ENCODE data around the gene CCDC141. TPM values are rescaled to one million over a fixed set of nuclear protein-coding genes. Genes with fewer than 3 reads are reported as not detected.

The CCDC141 gene
- polyA plus RNA-seq, 3 donors from 2014 or later, result 0.69 to 1.5 TPM; not detected in 1

GRCh38 chr2:178827739-178828485 is 222.0 kb downstream of the CCDC141 start:
- Mint-ChIP-seq H3K27ac (no peak overlapping the region), H3K4me1 (no peaks in the 10 kb centered on the region), H3K27me3 (ENCODE audit: low read depth in 3 of 3) (peaks cover 0 to 7% (median 0%) of the 10 kb centered on the region in 3 donors)

GRCh38 chr2:178827111-178827510 is 222.8 kb downstream of the CCDC141 start:
- H3K9me3 Mint-ChIP-seq, result peaks cover 0 to 3% (median 0%) of the 10 kb centered on the region in 6 donors
- no peak overlapping the region for H3K27ac Mint-ChIP-seq

More at GRCh38 chr2:178827739-178828485, 222.0 kb downstream of the CCDC141 start:
- DNase-seq, result no peak
- Mint-ChIP-seq H3K36me3 (no peaks in the 10 kb centered on the region), H3K4me3 (no peak overlapping the region), H3K9me3 (peaks cover 0 to 3% (median 0%) of the 10 kb centered on the region in 6 donors)

GRCh38 chr2:178825183-178825582 is 224.8 kb downstream of the CCDC141 start:
- no peak for DNase-seq
- Mint-ChIP-seq H3K4me1 (peaks cover under 1 to 10% of the 10 kb centered on the region in 2 donors), H3K27me3 (ENCODE audit: low read depth in 3 of 3) (peaks cover 0 to 4% (median 0%) of the 10 kb centered on the region in 3 donors), H3K36me3 (no peaks in the 10 kb centered on the region), H3K9me3 (peaks cover 0 to 3% (median 0%) of the 10 kb centered on the region in 6 donors), H3K4me3 (no peak overlapping the region), H3K27ac (no peak overlapping the region)

More at GRCh38 chr2:178827111-178827510, 222.8 kb downstream of the CCDC141 start:
- Mint-ChIP-seq H3K36me3 (no peaks in the 10 kb centered on the region), H3K4me3 (no peak overlapping the region), H3K4me1 (no peaks in the 10 kb centered on the region), H3K27me3 (ENCODE audit: low read depth in 3 of 3) (peaks cover 0 to 7% (median 0%) of the 10 kb centered on the region in 3 donors)
- no peak for DNase-seq

- H3K4me3 Mint-ChIP-seq, result no peak overlapping the region
Observed at GRCh38 chr2:178824181-178824580, 225.8 kb downstream of the CCDC141 start.

GRCh38 chr2:178819992-178820391 is 229.9 kb downstream of the CCDC141 start:
- Mint-ChIP-seq H3K4me3 (peak overlapping the region; percentile 10 to 78 (median 59)), H3K27me3 (ENCODE audit: low read depth in 3 of 3) (no peaks in the 10 kb centered on the region), H3K9me3 (no peaks in the 10 kb centered on the region), H3K36me3 (no peaks in the 10 kb centered on the region), H3K4me1 (peaks cover 4 to 27% of the 10 kb centered on the region in 2 donors), H3K27ac (peak overlapping the region in 4 of 6 donors; percentile 6 to 75 (median 25))
- peak; percentile 15 to 24 (median 19) for DNase-seq

More at GRCh38 chr2:178824181-178824580, 225.8 kb downstream of the CCDC141 start:
- H3K9me3 Mint-ChIP-seq, result peaks cover 0 to 3% (median 0%) of the 10 kb centered on the region in 6 donors
- H3K27ac Mint-ChIP-seq, result no peak overlapping the region
- H3K36me3 Mint-ChIP-seq, result no peaks in the 10 kb centered on the region
- no peak for DNase-seq
- peaks cover 4 to 20% of the 10 kb centered on the region in 2 donors for H3K4me1 Mint-ChIP-seq
- H3K27me3 Mint-ChIP-seq (ENCODE audit: low read depth in 3 of 3), result peaks cover 0 to 4% (median 0%) of the 10 kb centered on the region in 3 donors

- no peaks in the 10 kb centered on the region for H3K36me3 Mint-ChIP-seq
- H3K9me3 Mint-ChIP-seq, result no peaks in the 10 kb centered on the region
- no peak for DNase-seq
- H3K27ac Mint-ChIP-seq, result no peak overlapping the region
- H3K4me3 Mint-ChIP-seq, result no peak overlapping the region
- peaks cover 0 to 4% (median 0%) of the 10 kb centered on the region in 3 donors for H3K27me3 Mint-ChIP-seq (ENCODE audit: low read depth in 3 of 3)
- peaks cover 4 to 27% of the 10 kb centered on the region in 2 donors for H3K4me1 Mint-ChIP-seq
Observed at GRCh38 chr2:178819147-178819875, 230.6 kb downstream of the CCDC141 start.

GRCh38 chr2:178811901-178812300 is 238.0 kb downstream of the CCDC141 start:
- Mint-ChIP-seq H3K27ac (no peak overlapping the region), H3K4me3 (no peak overlapping the region), H3K27me3 (ENCODE audit: low read depth in 3 of 3) (peaks cover 0 to 4% (median 2%) of the 10 kb centered on the region in 3 donors), H3K4me1 (no peaks in the 10 kb centered on the region), H3K9me3 (no peaks in the 10 kb centered on the region), H3K36me3 (no peaks in the 10 kb centered on the region)
- DNase-seq, result no peak

GRCh38 chr2:178811045-178811444 is 238.9 kb downstream of the CCDC141 start:
- DNase-seq, result no peak
- H3K36me3 Mint-ChIP-seq, result no peaks in the 10 kb centered on the region
- H3K27ac Mint-ChIP-seq, result no peak overlapping the region
- H3K4me3 Mint-ChIP-seq, result no peak overlapping the region
- peaks cover 0 to 4% (median 2%) of the 10 kb centered on the region in 3 donors for H3K27me3 Mint-ChIP-seq (ENCODE audit: low read depth in 3 of 3)
- no peaks in the 10 kb centered on the region for H3K9me3 Mint-ChIP-seq
- no peaks in the 10 kb centered on the region for H3K4me1 Mint-ChIP-seq

- H3K27ac Mint-ChIP-seq, result no peak overlapping the region
- no peaks in the 10 kb centered on the region for H3K36me3 Mint-ChIP-seq
- peaks cover 0 to 4% (median 2%) of the 10 kb centered on the region in 3 donors for H3K27me3 Mint-ChIP-seq (ENCODE audit: low read depth in 3 of 3)
- no peak overlapping the region for H3K4me3 Mint-ChIP-seq
- H3K4me1 Mint-ChIP-seq, result no peaks in the 10 kb centered on the region
- no peak for DNase-seq
- no peaks in the 10 kb centered on the region for H3K9me3 Mint-ChIP-seq
Observed at GRCh38 chr2:178810422-178810821, 239.5 kb downstream of the CCDC141 start.

- no peak for DNase-seq
- Mint-ChIP-seq H3K27ac (no peak within 1 kb of the TSS), H3K4me3 (no peak within 1 kb of the TSS), H3K9me3 (no peaks in the 10 kb centered on the region), H3K27me3 (ENCODE audit: low read depth in 3 of 3) (no peaks in the 10 kb centered on the region), H3K4me1 (no peaks in the 10 kb centered on the region), H3K36me3 (no peaks in the 10 kb centered on the region)
Observed at GRCh38 chr2:178807227-178808008, 242.5 kb downstream of the CCDC141 start, which contains the start of gene TTN. Gene TTN (minus strand): TSS chr2:178807423. CDS start chr2:178804642, 2,781 bp downstream.

GRCh38 chr2:178806543-178806942 is 243.4 kb downstream of the CCDC141 start:
- no peaks in the 10 kb centered on the region for H3K4me1 Mint-ChIP-seq
- H3K36me3 Mint-ChIP-seq, result no peaks in the 10 kb centered on the region

GRCh38 chr2:178805457-178805856 is 244.5 kb downstream of the CCDC141 start:
- no peaks in the 10 kb centered on the region for H3K36me3 Mint-ChIP-seq
- DNase-seq, result no peak
- H3K9me3 Mint-ChIP-seq, result no peaks in the 10 kb centered on the region

More at GRCh38 chr2:178806543-178806942, 243.4 kb downstream of the CCDC141 start:
- H3K9me3 Mint-ChIP-seq, result no peaks in the 10 kb centered on the region
- H3K27ac Mint-ChIP-seq, result no peak overlapping the region
- no peaks in the 10 kb centered on the region for H3K27me3 Mint-ChIP-seq (ENCODE audit: low read depth in 3 of 3)
- no peak overlapping the region for H3K4me3 Mint-ChIP-seq
- DNase-seq, result no peak

GRCh38 chr2:178804791-178805190 is 245.1 kb downstream of the CCDC141 start:
- Mint-ChIP-seq H3K4me3 (no peak overlapping the region), H3K36me3 (no peaks in the 10 kb centered on the region), H3K9me3 (no peaks in the 10 kb centered on the region), H3K4me1 (no peaks in the 10 kb centered on the region), H3K27ac (no peak overlapping the region), H3K27me3 (ENCODE audit: low read depth in 3 of 3) (no peaks in the 10 kb centered on the region)
- no peak for DNase-seq

More at GRCh38 chr2:178805457-178805856, 244.5 kb downstream of the CCDC141 start:
- H3K4me3 Mint-ChIP-seq, result no peak overlapping the region
- no peak overlapping the region for H3K27ac Mint-ChIP-seq
- H3K4me1 Mint-ChIP-seq, result no peaks in the 10 kb centered on the region
- H3K27me3 Mint-ChIP-seq (ENCODE audit: low read depth in 3 of 3), result no peaks in the 10 kb centered on the region
